ENCODE data around the gene GTF2F1.

Gene GTF2F1

DNA sequence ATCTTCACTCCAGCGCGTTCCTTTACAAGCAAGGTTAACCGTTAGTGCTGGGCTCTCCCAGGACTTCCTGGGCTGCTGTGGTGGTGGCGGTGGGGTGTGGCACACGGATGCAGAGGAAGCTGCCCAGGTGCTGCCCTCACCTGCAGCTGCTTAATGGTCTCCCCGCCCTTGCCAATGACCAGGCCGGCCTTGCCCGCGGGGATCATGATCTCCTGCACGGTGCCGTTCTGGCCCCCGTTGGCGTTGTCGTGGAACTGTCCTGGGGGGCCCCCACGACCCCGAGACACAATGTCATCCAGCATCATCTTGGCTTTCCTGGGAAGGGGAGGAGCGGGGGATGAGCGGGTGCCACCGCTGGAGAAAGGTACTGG is 25.6 kb upstream of the GTF2F1 start:
- Mint-ChIP-seq H3K4me1 (peaks cover 47% of the 10 kb centered on the region), H3K9me3 (no peaks in the 10 kb centered on the region), H3K36me3 (ENCODE audit: low read depth) (peaks cover 61% of the 10 kb centered on the region), H3K27ac (no peak overlapping the region), H3K27me3 (ENCODE audit: low read depth) (no peaks in the 10 kb centered on the region), H3K4me3 (no peak overlapping the region)
- TF ChIP-seq, protein P1, sequence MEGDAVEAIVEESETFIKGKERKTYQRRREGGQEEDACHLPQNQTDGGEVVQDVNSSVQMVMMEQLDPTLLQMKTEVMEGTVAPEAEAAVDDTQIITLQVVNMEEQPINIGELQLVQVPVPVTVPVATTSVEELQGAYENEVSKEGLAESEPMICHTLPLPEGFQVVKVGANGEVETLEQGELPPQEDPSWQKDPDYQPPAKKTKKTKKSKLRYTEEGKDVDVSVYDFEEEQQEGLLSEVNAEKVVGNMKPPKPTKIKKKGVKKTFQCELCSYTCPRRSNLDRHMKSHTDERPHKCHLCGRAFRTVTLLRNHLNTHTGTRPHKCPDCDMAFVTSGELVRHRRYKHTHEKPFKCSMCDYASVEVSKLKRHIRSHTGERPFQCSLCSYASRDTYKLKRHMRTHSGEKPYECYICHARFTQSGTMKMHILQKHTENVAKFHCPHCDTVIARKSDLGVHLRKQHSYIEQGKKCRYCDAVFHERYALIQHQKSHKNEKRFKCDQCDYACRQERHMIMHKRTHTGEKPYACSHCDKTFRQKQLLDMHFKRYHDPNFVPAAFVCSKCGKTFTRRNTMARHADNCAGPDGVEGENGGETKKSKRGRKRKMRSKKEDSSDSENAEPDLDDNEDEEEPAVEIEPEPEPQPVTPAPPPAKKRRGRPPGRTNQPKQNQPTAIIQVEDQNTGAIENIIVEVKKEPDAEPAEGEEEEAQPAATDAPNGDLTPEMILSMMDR (IDR thresholded peaks at IDR 0.05; ENCODE audit: unreplicated experiment in 3 of 3) = no peak

DNA sequence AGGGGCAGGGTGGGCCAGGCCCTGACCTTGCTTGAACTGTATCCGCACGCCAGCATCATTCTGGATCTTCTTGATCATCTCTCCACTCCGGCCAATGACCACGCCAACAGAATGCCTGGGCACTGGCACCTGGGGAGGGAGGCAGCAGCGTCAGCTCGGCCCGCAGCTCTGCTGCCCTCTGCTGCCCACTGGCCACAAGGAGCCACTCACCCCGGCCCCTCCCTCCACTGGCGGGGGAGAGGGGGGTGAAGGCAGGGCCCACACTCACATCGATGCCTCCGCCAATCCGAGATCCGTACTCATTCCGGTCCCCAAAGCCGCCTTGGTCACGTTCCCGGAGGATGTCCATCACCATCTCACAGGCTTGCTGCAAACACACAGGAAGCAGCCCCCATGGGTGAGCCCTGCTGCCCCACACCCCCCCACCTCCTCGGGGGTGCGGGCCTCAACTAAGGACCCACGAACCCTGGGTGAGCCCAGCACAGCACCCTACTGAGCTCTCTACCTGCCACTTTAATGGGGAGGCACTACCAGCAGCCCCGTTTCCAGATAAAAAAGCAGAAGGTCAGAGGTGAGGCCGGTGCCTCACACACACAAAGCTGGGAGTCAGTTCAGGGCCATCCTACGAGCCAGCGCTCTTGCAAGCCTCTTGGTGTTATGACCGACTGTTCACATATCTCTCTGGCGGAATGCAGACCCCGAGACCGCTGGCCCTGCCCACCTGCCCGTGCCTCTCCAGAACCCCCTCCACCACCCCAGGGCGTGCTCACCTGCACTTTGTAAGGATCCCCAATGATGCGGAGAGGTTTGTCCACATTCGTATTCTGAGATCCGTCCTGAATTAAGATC is 25.0 kb upstream of the GTF2F1 start:
- H3K4me3 Mint-ChIP-seq = no peak overlapping the region
- no peak overlapping the region for H3K27ac Mint-ChIP-seq
- H3K27me3 Mint-ChIP-seq (ENCODE audit: low read depth) = no peaks in the 10 kb centered on the region
- TF ChIP-seq, protein P1 (IDR thresholded peaks at IDR 0.05; ENCODE audit: unreplicated experiment in 3 of 3) = peak; percentile 22 to 42 (median 27)
- H3K36me3 Mint-ChIP-seq (ENCODE audit: low read depth) = peaks cover 66% of the 10 kb centered on the region
- H3K9me3 Mint-ChIP-seq = no peaks in the 10 kb centered on the region
- peaks cover 45% of the 10 kb centered on the region for H3K4me1 Mint-ChIP-seq

DNA sequence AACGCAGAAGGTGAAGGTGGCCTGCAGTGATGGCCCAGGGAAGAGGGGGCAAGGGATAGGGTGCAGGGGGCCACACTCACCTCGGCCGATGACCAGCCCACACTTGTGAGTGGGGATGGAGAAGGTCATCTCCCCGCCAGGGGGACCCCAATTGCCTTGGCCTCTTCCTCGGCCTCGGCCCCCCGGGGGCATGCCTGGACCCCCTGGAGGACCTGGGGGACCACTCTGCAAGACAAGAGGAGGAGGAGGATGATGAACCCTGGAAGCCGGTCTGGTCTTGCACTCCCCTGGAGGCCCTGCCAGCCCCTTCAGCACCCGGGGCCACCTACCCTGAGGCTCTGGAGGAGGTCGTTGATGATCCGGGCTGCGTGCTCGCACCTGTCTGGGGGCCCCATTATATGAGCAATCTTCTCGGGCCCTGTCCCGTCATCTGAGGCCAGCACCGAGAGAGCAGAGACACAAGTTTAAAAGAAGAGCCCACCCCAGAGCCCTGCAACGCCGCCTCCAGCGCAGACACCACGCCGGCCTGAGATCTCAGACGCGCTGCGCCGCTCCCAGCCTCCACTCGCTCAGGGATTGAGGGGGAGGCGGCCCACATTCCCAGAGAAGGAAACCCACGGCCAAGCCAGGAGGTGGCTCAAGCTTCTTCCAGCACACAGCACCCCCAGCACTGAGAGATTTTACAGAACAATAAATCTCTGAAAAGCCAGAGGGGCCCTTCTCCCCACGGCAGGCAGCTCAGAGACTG is 23.9 kb upstream of the GTF2F1 start:
- Mint-ChIP-seq H3K36me3 (ENCODE audit: low read depth) (peaks cover 57% of the 10 kb centered on the region), H3K27me3 (ENCODE audit: low read depth) (no peaks in the 10 kb centered on the region), H3K4me1 (peaks cover 34% of the 10 kb centered on the region), H3K4me3 (no peak overlapping the region), H3K9me3 (no peaks in the 10 kb centered on the region), H3K27ac (no peak overlapping the region)
- TF ChIP-seq, protein P1 (IDR thresholded peaks at IDR 0.05; ENCODE audit: unreplicated experiment in 3 of 3) = no peak

DNA sequence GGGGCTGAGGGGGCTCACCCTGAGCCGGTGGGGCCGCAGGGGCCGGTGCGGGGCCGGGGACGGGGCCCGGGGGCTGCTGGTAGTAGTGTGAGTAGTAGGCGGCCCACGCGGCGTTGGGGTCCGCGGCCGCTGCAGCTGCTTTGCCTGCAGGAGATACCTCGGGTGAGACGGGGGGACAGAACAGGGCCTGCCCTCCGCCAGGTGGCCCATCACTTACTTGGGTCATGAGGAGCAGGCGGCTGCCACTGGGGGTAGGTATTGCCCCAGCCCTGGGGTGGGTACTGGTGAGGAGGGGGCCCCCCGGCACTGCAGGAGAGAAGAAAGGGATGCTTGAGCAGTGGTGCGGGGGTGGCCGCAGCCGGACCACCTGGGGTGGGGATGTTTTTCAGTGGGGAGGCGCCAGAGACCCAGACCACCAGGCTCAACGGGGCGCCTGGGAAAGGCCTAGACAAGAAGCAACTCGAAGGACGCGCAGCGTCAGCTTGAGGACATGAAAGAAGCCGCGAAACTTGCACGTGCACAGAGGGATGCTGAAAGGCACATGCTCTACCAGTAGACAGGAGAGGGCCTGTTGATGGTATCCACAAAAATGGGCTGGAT is 22.7 kb upstream of the GTF2F1 start:
- H3K4me1 Mint-ChIP-seq = peaks cover 27% of the 10 kb centered on the region
- TF ChIP-seq, protein P1 (IDR thresholded peaks at IDR 0.05; ENCODE audit: unreplicated experiment in 3 of 3) = no peak
- H3K27me3 Mint-ChIP-seq (ENCODE audit: low read depth) = no peaks in the 10 kb centered on the region
- H3K27ac Mint-ChIP-seq = no peak overlapping the region
- peaks cover 47% of the 10 kb centered on the region for H3K36me3 Mint-ChIP-seq (ENCODE audit: low read depth)
- H3K9me3 Mint-ChIP-seq = no peaks in the 10 kb centered on the region
- H3K4me3 Mint-ChIP-seq = no peak overlapping the region

DNA sequence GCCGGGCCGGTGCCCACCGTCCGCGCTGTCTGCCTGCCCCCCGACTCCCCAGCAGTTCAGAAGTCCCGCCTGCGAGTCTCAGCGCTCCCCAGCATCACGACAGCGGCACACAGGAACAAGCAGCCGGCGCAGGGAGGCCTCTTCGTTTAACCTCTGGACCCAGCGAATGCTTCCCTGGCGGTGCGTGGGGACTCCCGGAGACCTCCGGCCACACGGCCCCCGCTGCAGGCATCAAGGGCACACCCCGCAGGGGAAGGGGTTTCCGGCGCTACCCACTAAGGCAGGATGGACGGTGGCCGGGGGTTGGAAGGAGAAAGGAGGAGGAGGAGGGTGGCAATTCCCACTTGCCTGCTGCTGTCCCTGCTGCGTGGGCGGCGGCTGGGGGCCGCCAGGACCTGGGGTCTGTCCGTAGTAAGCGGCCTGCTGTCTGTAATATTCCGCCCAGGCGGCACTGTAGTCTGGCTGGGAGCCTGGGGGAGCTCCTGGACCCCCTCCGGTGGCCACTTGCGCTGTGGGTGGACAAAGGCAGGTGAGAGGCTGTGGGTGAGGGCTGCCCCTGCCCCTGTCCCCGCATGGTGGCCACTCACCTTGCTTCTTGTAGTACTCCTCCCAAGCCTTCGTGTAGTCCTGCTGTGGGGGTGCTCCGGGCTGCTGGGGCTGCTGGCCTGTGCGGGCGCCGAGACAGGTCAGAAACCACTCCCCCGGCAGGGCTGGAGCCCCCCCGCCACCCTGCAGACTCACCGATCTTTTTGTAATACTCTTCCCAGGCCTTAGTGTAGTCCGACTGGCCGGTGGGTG is 22.0 kb upstream of the GTF2F1 start:
- no peaks in the 10 kb centered on the region for H3K9me3 Mint-ChIP-seq
- no peak overlapping the region for H3K4me3 Mint-ChIP-seq
- H3K27me3 Mint-ChIP-seq (ENCODE audit: low read depth) = no peaks in the 10 kb centered on the region
- H3K36me3 Mint-ChIP-seq (ENCODE audit: low read depth) = peaks cover 40% of the 10 kb centered on the region
- H3K4me1 Mint-ChIP-seq = peaks cover 23% of the 10 kb centered on the region
- H3K27ac Mint-ChIP-seq = peak overlapping the region in 2 of 3 experiments; percentile 89 to 94
- TF ChIP-seq, protein P1 (IDR thresholded peaks at IDR 0.05; ENCODE audit: unreplicated experiment in 3 of 3) = no peak

Measured in nephron (organoid).